Pancreas (tissue), 10 donors: ENCODE results near the gene APBB2. TPM values are rescaled to one million over a fixed set of nuclear protein-coding genes. Genes with fewer than 3 reads are reported as not detected.
"Not testable (repeated sequence)": the region's sequence is repeated elsewhere in the genome, so short reads cannot be mapped to it uniquely, and the experiment has no call there.

Experiments
- ATAC-seq, 4 donors: fragments of 200-7000 bp; cut with Tn5 transposase; one replicate each; pipeline versions ENCODE4 v1.8.0 to v1.9.1; 2020; ENCODE audit warnings: mild to moderate bottlenecking in 4 of 4, moderate library complexity in 4 of 4
- DNase-seq, 6 donors: peaks; one replicate each; pipeline ENCODE4 v3.0.0-alpha.2; 2020
- FAIRE-seq: peaks from 2 replicates; lab custom pipeline; 2012; peaks lifted over from hg19 to GRCh38; lab: Jason Lieb, UNC
- H3K27ac ChIP-seq, 4 donors: fragments of 200-600 bp; sonication (generic); 1 replicate in 3 of 4; 2 replicates in 1 of 4; pipeline versions ENCODE4 v1.5.0 to v1.8.0; 2020
- H3K27me3 ChIP-seq, 4 donors: fragments of 200-600 bp; one replicate each; pipeline ENCODE4 v1.8.0; 2021
- H3K36me3 ChIP-seq, 3 donors: fragments of 200-600 bp; sonication (generic) in 1 of 3; one replicate each; pipeline versions ENCODE4 v1.5.0 to v1.8.0; 2020 to 2021
- H3K4me1 ChIP-seq, 3 donors: fragments of 200-600 bp; one replicate each; pipeline ENCODE4 v1.8.0; 2021
- H3K4me3 ChIP-seq, 4 donors: fragments of 200-600 bp; sonication (generic) in 2 of 4; one replicate each; pipeline versions ENCODE4 v1.5.0 to v1.8.0; 2020 to 2021
- H3K9me3 ChIP-seq, 4 donors: fragments of 200-600 bp; one replicate each; pipeline ENCODE4 v1.8.0; 2021
- WGBS, 2 donors: extraction: QIAGEN DNeasy Blood & Tissue Kit; methylation state at CpG; one replicate each; pipeline ENCODE4 v1.1.7; 2013; 5-methylcytosine and 5-hydroxymethylcytosine counted together
- intact Hi-C, 3 donors: fragments of 100-400 bp; cut with DNase I; formaldehyde crosslinking; loops; one replicate each; pipeline versions ENCODE4 v1.11.1 to v1.14.2; 2022
- polyA plus RNA-seq, 2 donors: library from polyadenylated mRNA; stranded (reverse); fragments of 200-250 nt; gene quantifications; one replicate each; pipeline ENCODE4 v1.2.3, GENCODE V29; 2013
- total RNA-seq, 6 donors: library from RNA; stranded (reverse); fragmentation: NEBNext Ultra II Directional in 4 of 6; extraction: Animal tissue kit (Norgen Biotek cat#: 25700) in 4 of 6; gene quantifications; one replicate each; pipeline versions ENCODE4 v1.2.1 to v1.2.4, GENCODE V29; 2021 to 2023
- TF ChIP-seq, protein P1 (sequence below), 4 donors: fragments of 200-600 bp; sonication (generic) in 3 of 4; IDR thresholded peaks; one replicate each; pipeline versions ENCODE4 v1.5.0 to v1.8.0; 2021; ENCODE audit warnings: antibody characterized with exemption in 4 of 4
- donor health status: healthy with polysubstance abuse.
- donor health status: DM: no; HTN: no; CAD: no; lungs with moderate emphysema.
- donor health status: DM: no; HTN: no; CAD: no.
- donor health status: control.
- donor health status: control.
- donor health status: Bipolar disorder and iron deficiency.
- donor health status: DM: yes; HTN: yes; CAD: no.
- donor health status: DM: no; HTN: no; CAD: no.
- donor health status: DM: no; HTN: no; CAD: no.
- donor health status: DM: yes; HTN: yes; CAD: no.

The APBB2 gene
- total and polyA plus RNA-seq, 8 donors = 9.1 to 21.6 (median 11.5) TPM

DNA sequence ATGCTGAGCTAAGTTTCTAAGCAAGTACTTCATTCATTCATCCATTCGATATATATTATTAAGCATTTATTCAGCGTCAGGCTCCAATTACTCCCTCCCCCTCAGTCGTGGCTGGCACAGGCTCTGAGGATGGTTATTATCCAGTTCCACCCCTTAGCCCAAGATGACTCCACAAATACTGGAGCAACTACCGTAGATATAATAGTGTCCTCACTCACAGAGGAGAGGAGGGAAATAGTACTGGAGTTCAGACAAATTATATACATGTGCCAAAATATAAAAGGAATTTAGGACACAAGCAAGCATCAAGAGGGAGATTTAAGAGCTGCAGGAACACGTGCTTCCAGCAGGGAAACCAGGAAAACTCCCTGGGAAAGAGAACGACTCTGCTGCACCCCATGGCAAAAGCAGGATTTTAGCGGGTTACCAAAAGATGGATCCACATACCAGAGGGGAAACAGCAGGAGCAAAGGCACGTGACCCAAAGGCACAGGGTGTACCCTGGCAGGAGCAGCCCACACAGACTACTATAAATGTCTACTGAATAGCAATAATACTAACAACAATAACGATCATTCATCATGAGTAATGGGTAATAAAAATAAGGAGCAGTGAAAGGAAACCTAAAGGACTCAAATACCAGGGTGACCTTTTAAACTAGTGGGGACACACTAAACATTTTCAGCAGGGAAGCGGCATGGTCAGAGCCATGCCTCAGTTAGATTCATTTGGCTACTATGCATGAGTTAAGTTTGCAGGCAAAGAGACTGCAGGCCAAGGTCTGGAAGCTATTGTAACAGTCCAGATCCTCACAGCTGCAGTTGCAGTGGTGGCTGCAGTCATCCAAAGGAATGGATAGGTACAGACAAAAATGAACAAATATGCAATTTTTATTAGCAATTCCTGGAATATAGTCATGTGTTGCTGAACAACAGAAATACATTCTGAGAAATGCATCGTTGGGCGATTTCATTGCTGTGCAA is 153.7 kb downstream of the APBB2 start:
- TF ChIP-seq, protein P1, sequence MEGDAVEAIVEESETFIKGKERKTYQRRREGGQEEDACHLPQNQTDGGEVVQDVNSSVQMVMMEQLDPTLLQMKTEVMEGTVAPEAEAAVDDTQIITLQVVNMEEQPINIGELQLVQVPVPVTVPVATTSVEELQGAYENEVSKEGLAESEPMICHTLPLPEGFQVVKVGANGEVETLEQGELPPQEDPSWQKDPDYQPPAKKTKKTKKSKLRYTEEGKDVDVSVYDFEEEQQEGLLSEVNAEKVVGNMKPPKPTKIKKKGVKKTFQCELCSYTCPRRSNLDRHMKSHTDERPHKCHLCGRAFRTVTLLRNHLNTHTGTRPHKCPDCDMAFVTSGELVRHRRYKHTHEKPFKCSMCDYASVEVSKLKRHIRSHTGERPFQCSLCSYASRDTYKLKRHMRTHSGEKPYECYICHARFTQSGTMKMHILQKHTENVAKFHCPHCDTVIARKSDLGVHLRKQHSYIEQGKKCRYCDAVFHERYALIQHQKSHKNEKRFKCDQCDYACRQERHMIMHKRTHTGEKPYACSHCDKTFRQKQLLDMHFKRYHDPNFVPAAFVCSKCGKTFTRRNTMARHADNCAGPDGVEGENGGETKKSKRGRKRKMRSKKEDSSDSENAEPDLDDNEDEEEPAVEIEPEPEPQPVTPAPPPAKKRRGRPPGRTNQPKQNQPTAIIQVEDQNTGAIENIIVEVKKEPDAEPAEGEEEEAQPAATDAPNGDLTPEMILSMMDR (IDR thresholded peaks at IDR 0.05) = no peak
- no peaks in the 10 kb centered on the region for H3K9me3 ChIP-seq
- no peak overlapping the region for H3K4me3 ChIP-seq
- intact Hi-C loops = no loop called here
- H3K36me3 ChIP-seq = no peaks in the 10 kb centered on the region
- ATAC-seq = no peak
- FAIRE-seq = no peak
- H3K27me3 ChIP-seq = no peaks in the 10 kb centered on the region
- no peaks in the 10 kb centered on the region for H3K4me1 ChIP-seq
- DNase-seq = no peak
- 88 to 89% methylated on average over 12 of the region's 12 CpGs for WGBS, 2 donors
- H3K27ac ChIP-seq = no peak overlapping the region

DNA sequence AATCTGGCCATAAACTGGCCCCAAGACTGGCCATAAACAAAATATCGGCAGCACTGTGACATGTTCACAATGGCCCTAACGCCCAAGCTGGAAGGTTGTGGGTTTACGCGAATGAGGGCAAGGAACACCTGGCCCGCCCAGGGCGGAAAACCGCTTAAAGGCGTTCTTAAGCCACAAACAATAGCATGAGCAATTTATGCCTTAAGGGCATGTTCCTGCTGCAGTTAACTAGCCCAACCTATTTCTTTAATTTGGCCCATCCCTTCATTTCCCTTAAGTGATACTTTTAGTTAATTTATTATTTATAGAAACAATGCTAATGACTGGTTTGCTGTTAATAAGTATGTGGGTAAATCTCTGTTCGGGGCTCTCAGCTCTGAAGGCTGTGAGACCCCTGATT is 154.9 kb downstream of the APBB2 start:
- DNase-seq, intact Hi-C loops, H3K4me1 ChIP-seq, H3K36me3 ChIP-seq, H3K27me3 ChIP-seq, H3K9me3 ChIP-seq, H3K27ac ChIP-seq, FAIRE-seq, H3K4me3 ChIP-seq, ATAC-seq: not testable (repeated sequence)
- WGBS, 2 donors = 96% methylated on average over 9 of the region's 9 CpGs

DNA sequence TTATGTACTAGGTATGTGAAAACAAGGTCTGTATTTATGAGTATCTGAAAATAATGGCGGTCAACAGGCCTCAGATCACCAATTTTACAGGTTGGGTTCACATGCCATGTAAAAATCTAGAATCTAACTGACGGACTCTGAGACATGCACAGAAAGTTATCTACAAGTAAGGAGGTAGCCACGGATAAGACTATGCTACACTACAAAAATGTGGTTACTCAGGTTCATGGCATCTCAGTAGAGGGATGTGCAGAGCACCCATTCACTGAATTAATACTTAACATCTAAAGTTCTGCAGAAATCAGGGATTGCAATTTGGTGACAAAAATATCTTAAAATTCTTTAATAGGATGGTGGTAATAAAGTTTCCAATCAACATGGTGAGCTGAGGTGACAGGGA is 155.9 kb downstream of the APBB2 start:
- H3K36me3 ChIP-seq = no peaks in the 10 kb centered on the region
- H3K4me1 ChIP-seq = no peaks in the 10 kb centered on the region
- no peaks in the 10 kb centered on the region for H3K27me3 ChIP-seq

DNA sequence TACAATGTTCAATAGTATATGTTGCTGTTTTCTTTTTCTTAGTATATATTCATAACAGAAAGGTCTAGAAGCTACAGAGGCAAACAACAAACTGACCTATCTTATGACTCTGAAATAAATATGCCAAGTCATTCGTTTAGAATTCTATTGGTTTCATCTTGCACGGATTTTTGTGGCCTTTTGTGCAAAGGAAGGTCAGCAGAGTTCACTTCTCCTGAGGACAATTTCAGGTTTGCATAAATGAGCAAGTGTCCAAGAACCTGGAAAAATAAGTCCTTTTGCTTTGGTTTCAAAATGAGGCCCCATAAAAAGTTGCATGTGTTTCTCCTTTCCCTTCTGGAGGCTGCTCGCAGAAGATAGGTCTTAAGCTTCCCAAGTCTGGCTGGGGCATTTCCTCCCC is 156.9 kb downstream of the APBB2 start:
- 78 to 85% methylated on average over 3 of the region's 3 CpGs for WGBS, 2 donors
- intact Hi-C loops = no loop called here
- H3K27ac ChIP-seq = no peak overlapping the region
- no peaks in the 10 kb centered on the region for H3K4me1 ChIP-seq
- no peak overlapping the region for H3K4me3 ChIP-seq
- no peaks in the 10 kb centered on the region for H3K9me3 ChIP-seq
- FAIRE-seq (no peak), DNase-seq (no peak), ATAC-seq (no peak)
- TF ChIP-seq, protein P1 (IDR thresholded peaks at IDR 0.05) = no peak
- H3K27me3 ChIP-seq = no peaks in the 10 kb centered on the region
- H3K36me3 ChIP-seq = no peaks in the 10 kb centered on the region

More for the DNA sequence above, 155.9 kb downstream of the APBB2 start:
- Histone ChIP-seq H3K9me3 (no peaks in the 10 kb centered on the region), H3K4me3 (no peak overlapping the region), H3K27ac (no peak overlapping the region)
- DNase-seq (no peak), ATAC-seq (no peak), FAIRE-seq (no peak)
- intact Hi-C loops = no loop called here
- 94 to 97% methylated on average over 3 of the region's 3 CpGs for WGBS, 2 donors
- TF ChIP-seq, protein P1 (IDR thresholded peaks at IDR 0.05) = no peak

DNA sequence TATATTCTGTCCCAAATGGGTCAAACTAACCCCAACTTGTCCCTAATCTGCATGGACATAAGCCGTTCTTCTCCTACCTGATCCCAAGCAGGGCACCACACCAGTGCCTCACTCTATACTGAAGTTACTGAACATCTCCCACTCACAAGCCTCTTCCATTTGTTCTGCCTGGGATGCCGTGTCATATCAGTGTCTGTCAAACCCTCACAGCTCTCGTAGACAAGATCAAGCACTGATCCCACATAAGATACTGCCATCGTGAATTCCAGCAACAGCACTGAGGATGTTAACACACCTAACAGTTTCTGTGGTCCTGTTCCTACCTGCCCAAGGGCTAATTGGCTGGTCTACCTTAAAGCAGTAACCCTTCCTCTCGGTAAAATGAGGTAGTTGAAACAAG is 162.1 kb downstream of the APBB2 start:
- TF ChIP-seq, protein P1 (IDR thresholded peaks at IDR 0.05) = no peak
- intact Hi-C loops = no loop called here
- DNase-seq = no peak
- 91 to 95% methylated on average over 5 of the region's 5 CpGs for WGBS, 2 donors
- Histone ChIP-seq H3K9me3 (no peaks in the 10 kb centered on the region), H3K27ac (no peak overlapping the region), H3K4me1 (no peaks in the 10 kb centered on the region), H3K36me3 (no peaks in the 10 kb centered on the region), H3K4me3 (no peak overlapping the region), H3K27me3 (no peaks in the 10 kb centered on the region)
- FAIRE-seq = no peak
- no peak for ATAC-seq
